8988T (cell line): ENCODE results near the gene CRKL.
"Not testable (repeated sequence)": the region's sequence is repeated elsewhere in the genome, so short reads cannot be mapped to it uniquely, and the experiment has no call there.

Experiments used
- DNase-seq: peaks from one replicate; pipeline ENCODE4 v3.0.0; 2011

Gene CRKL

GRCh38 chr22:20935049-20935448 is 17.8 kb downstream of the CRKL start:
- not testable (repeated sequence) for DNase-seq

- DNase-seq, result not testable (repeated sequence)
Measured at GRCh38 chr22:20935780-20936539, 18.8 kb downstream of the CRKL start.

- no peak for DNase-seq
Measured at GRCh38 chr22:20937031-20937793, 20.0 kb downstream of the CRKL start.

GRCh38 chr22:20937794-20938671 is 20.8 kb downstream of the CRKL start:
- DNase-seq, result no peak

GRCh38 chr22:20939457-20940185 is 22.4 kb downstream of the CRKL start:
- not testable (repeated sequence) for DNase-seq

- no peak for DNase-seq
Measured at GRCh38 chr22:20940186-20940651, 23.0 kb downstream of the CRKL start.

- DNase-seq, result no peak
Measured at GRCh38 chr22:20940904-20941385, 23.7 kb downstream of the CRKL start.

GRCh38 chr22:20942203-20942902 is 25.1 kb downstream of the CRKL start:
- DNase-seq, result not testable (repeated sequence)

GRCh38 chr22:20943104-20943933 is 26.1 kb downstream of the CRKL start:
- DNase-seq, result no peak

GRCh38 chr22:20944042-20944441 is 26.8 kb downstream of the CRKL start:
- no peak for DNase-seq

GRCh38 chr22:20945578-20945934 is 28.3 kb downstream of the CRKL start:
- no peak for DNase-seq

GRCh38 chr22:20946080-20946986 is 29.1 kb downstream of the CRKL start:
- no peak for DNase-seq

GRCh38 chr22:20946991-20947390 is 29.8 kb downstream of the CRKL start:
- no peak for DNase-seq

- DNase-seq, result no peak
Measured at GRCh38 chr22:20948450-20948849, 31.2 kb downstream of the CRKL start.

- no peak for DNase-seq
Measured at GRCh38 chr22:20948989-20949388, 31.8 kb downstream of the CRKL start.

GRCh38 chr22:20949698-20950183 is 32.5 kb downstream of the CRKL start:
- DNase-seq, result no peak

- no peak for DNase-seq
Measured at GRCh38 chr22:20951151-20951931, 34.1 kb downstream of the CRKL start.

- no peak for DNase-seq
Measured at GRCh38 chr22:20951932-20952380, 34.7 kb downstream of the CRKL start.
